Activated CD4-positive, CD25-positive, alpha-beta regulatory T cell treated with anti-CD3 and anti-CD28 coated beads, Interleukin-2, amount 50 U/mL, for 24 hours (primary cell): ENCODE measurements around the gene UTRN.
A peak's percentile ranks its signal among the peaks of the same experiment; 100 is the strongest.

Experiments used
- ATAC-seq, 2 donors: fragments of 150-1000 bp; cut with Tn5 transposase; one replicate each; pipeline ENCODE4 v1.10.0; 2021; ENCODE audit warnings: mild to moderate bottlenecking in 1 of 2, moderate library complexity in 1 of 2

Gene UTRN

GRCh38 chr6:144284783-144285547 lies at the start of gene UTRN:
Gene UTRN, plus strand, starts transcription at chr6:144285335. Its CDS starts 6,494 bp downstream, at chr6:144291829.
- ATAC-seq, result peak; percentile 58 to 63

GRCh38 chr6:144244688-144245087 lies 40.4 kb upstream of the UTRN start:
- ATAC-seq, result no peak

- no peak for ATAC-seq
Measured at GRCh38 chr6:144246988-144247387, 38.1 kb upstream of the UTRN start.

- peak; percentile 58 to 72 for ATAC-seq
Measured at GRCh38 chr6:144248003-144248402, 37.1 kb upstream of the UTRN start.

GRCh38 chr6:144248476-144249301 lies 36.4 kb upstream of the UTRN start:
- peak; percentile 38 for ATAC-seq

- no peak for ATAC-seq
Measured at GRCh38 chr6:144250276-144250675, 34.9 kb upstream of the UTRN start.

GRCh38 chr6:144252259-144252658 lies 32.9 kb upstream of the UTRN start:
- no peak for ATAC-seq

- no peak for ATAC-seq
Measured at GRCh38 chr6:144259986-144260385, 25.1 kb upstream of the UTRN start.

- ATAC-seq, result no peak
Measured at GRCh38 chr6:144262470-144263369, 22.4 kb upstream of the UTRN start.

- no peak for ATAC-seq
Measured at GRCh38 chr6:144263786-144264185, 21.3 kb upstream of the UTRN start.

GRCh38 chr6:144264270-144265060 lies 20.7 kb upstream of the UTRN start:
- no peak for ATAC-seq

- ATAC-seq, result no peak
Measured at GRCh38 chr6:144265061-144265357, 20.1 kb upstream of the UTRN start.

GRCh38 chr6:144265390-144265789 lies 19.7 kb upstream of the UTRN start:
- peak in 1 of 2 donors; percentile 33 for ATAC-seq

- ATAC-seq, result no peak
Measured at GRCh38 chr6:144266091-144266649, 19.0 kb upstream of the UTRN start.

GRCh38 chr6:144268794-144269349 lies 16.3 kb upstream of the UTRN start:
- no peak for ATAC-seq

GRCh38 chr6:144277174-144277573 lies 8.0 kb upstream of the UTRN start:
- no peak for ATAC-seq

GRCh38 chr6:144277605-144278227 lies 7.4 kb upstream of the UTRN start:
- ATAC-seq, result no peak

- no peak for ATAC-seq
Measured at GRCh38 chr6:144278659-144279314, 6.3 kb upstream of the UTRN start.

- ATAC-seq, result no peak
Measured at GRCh38 chr6:144279484-144280150, 5.5 kb upstream of the UTRN start.
